DMS153 treated with DMSO at 0.1 percent for 48 hours (cell line): Measurements from ENCODE around the gene NUP214.
"Not testable (repeated sequence)": the region's sequence is repeated elsewhere in the genome, so short reads cannot be mapped to it uniquely, and the experiment has no call there.

Source experiments
- DNase-seq: peaks from one replicate; lab custom pipeline; 2025; ENCODE audit not compliant: unreplicated experiment; lab: John Stamatoyannopoulos, UW

NUP214 gene

DNA sequence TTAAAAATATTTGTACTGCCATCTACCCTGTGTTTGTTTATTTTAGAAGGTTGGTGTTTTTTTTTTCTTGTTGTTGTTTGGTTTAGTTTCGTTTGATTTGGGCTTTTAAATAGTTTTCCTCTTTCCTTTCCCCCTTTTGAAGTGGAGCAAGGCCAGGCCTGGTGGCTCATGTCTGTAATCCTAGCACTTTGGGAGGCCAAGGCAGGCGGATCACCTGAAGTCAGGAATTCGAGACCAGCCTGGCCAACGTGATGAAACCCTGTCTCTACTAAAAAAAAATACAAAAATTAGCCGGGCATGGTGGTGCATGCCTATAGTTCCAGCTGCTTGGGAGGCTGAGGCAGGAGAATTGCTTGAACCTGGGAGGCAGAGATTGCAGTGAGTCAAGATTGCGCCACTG lies 65.6 kb downstream of the NUP214 start:
- not testable (repeated sequence) for DNase-seq

DNA sequence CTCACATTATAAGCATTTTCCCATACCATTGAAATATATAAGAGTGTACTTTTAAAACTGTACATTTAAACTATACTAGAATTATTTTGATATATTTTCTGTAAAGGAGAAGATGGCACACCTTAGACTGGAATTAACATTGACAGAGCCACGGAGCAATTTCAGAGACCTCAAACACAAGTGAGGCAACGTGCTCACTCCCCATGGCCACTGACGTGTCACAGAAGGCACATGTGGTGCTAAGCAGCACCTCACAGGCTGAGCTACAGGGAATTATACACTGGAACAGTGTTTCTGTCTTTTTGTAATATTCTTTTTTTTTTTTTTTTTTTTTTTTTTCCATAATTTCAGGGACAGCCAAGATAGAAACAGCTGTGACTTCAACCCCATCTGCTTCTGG lies 66.5 kb downstream of the NUP214 start:
- no peak for DNase-seq

DNA sequence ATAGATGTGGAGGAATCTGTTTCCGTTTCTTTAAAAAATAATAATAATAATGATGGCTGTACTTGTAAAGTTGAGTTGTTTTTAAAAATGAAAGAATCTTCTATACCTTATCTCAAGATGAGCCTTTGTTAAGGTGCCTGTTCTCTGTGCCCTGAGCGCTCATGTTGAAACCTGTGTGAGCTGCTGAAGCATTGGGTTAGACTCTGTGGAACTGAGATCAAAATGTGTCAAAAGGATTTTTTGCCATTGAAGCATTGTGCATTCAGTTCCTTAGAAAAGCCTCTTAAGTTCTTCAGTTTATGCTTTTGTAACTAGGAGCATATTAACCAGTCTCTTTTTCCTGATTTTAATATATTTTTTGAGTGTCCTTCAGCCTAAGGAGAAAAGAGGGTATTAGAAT lies 67.7 kb downstream of the NUP214 start:
- no peak for DNase-seq

DNA sequence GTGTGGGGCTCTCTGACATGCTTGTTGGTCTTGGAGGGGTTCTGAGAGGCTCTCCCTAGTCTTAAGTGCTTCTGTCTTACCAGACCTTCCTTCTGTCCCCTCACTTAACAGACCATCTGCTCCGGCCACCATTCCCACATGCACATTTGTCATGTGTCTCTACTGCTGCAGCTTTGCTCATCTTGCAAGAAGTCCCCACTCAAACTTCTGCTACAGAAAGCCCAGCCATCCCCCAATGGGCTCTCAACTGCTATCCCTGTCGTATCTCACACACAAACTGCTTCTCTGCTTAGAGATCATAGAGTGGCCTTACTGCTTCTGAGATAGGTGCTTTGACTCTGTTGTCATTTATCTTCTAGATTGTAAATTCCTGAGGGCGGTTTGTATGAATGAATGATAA lies 69.4 kb downstream of the NUP214 start:
- no peak for DNase-seq

DNA sequence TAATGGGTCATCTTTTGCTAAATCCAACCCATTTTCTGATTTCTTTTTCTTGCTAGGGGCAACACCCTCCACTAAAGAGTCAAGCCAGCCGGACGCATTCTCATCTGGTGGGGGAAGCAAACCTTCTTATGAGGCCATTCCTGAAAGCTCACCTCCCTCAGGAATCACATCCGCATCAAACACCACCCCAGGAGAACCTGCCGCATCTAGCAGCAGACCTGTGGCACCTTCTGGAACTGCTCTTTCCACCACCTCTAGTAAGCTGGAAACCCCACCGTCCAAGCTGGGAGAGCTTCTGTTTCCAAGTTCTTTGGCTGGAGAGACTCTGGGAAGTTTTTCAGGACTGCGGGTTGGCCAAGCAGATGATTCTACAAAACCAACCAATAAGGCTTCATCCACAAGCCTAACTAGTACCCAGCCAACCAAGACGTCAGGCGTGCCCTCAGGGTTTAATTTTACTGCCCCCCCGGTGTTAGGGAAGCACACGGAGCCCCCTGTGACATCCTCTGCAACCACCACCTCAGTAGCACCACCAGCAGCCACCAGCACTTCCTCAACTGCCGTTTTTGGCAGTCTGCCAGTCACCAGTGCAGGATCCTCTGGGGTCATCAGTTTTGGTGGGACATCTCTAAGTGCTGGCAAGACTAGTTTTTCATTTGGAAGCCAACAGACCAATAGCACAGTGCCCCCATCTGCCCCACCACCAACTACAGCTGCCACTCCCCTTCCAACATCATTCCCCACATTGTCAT lies 72.0 kb downstream of the NUP214 start:
- no peak for DNase-seq

DNA sequence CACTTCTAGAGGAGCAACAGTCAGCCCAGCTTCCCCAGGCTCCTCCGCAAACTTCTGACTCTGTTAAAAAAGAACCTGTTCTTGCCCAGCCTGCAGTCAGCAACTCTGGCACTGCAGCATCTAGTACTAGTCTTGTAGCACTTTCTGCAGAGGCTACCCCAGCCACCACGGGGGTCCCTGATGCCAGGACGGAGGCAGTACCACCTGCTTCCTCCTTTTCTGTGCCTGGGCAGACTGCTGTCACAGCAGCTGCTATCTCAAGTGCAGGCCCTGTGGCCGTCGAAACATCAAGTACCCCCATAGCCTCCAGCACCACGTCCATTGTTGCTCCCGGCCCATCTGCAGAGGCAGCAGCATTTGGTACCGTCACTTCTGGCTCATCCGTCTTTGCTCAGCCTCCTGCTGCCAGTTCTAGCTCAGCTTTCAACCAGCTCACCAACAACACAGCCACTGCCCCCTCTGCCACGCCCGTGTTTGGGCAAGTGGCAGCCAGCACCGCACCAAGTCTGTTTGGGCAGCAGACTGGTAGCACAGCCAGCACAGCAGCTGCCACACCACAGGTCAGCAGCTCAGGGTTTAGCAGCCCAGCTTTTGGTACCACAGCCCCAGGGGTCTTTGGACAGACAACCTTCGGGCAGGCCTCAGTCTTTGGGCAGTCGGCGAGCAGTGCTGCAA lies 72.8 kb downstream of the NUP214 start:
- DNase-seq, result no peak

DNA sequence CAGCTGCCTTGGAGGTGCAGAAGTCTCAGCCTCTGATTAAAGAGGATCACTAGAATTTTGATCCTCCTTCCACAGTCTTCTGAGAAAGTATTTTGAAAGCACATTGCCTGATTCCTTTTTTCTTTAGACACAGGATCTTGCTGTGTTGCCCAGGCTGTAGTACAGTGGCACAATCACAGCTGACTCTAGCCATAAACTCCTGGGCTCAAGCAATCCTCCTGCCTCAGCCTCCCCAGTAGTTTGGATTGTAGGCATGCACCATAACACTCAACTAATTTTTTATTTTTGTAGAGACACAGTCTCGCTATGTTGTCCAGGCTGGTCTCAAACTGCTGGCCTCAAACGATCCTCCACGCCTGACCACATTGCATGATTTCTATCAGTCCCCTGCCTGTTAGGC lies 76.5 kb downstream of the NUP214 start:
- DNase-seq, result no peak

DNA sequence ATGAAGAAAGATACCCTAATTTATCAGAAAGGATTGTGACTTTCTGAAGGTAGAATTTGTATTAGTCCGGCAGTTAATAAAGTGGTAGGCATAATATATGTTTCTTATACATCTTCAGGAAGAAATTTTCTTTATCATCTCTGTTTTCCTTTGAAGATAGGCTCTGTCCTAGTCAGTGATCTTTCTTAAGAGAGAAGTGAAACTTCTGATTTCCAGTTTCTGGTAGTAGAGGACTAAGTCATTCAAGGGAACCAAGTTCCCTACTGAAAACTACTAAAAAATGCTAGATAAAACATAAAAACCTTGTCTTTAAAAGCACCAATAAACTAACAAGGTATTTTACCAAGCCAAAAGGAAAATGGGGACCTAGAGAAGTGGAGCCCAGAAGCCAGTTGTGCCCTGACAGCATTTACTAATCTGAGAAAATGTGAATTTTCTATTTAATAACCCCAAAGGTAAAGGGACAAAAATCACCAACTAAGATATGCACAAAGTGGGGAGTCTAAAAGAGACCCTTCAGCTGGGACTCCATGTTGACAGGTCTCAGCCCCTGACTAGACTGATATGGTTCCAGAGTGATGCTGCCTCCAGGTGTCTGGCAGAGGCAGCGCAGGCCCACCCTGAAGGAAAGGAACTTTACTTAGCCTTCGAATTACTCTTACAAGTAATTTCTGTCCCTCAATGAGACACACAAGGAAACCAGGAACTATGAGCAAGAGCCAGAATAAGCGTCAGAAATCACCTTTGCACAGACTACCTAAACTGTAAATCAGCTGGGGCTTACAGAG lies 78.2 kb downstream of the NUP214 start:
- no peak for DNase-seq

DNA sequence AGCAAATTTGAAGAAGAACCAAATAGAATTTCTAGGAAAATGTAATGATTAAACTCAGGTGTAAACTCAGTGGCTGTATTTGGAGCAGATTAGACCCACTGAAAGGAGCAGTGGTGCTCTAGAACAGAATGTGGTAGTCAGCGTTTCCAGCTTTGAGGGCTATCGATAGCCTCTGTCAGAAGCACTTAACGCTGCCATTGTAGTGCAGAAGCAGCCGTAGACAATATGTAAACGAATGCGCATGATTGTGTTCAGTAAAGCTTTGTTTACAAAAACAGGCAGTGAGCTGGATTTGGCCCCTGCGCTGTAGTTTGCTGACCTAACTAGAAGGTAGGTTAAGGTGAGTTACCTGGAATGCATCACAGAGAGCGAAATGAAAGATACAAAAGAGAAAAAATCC lies 78.9 kb downstream of the NUP214 start:
- no peak for DNase-seq

DNA sequence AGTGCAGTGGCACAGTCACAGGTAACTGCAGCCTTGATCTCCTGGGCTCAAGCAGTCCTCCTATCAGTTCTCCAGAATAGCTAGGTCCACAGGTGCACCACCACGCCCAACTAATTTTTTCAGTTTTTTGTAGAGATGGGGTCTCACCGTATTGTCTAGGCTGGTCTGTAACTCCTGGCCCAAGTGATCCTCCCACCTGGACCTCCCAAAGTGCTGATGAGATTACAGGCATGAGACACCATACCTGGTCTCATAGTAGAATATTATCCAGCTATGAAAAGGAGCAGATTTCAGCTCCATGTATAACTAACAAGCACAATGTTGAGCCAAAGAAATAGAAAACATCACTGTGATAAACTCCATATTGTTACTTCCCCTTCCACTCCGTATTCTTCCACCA lies 81.1 kb downstream of the NUP214 start:
- no peak for DNase-seq

DNA sequence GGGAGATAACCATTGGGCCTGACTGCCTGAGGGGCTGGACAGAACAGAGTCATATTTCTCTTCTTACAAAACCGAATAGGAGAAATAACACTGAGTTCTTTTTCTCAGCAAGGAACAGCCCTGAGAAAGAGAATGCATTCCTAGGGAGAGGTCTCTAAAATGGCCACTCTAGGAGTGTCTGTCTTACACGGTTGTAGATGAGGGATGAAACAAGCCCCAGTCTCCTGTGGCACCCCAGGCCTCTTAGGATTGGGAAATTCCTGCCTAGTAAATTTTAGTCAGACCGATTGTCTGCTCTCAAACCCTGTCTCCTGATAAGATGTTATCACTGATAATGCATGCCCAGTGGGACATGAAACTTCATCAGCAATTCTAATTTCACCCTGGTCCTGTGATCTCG lies 86.5 kb downstream of the NUP214 start:
- not testable (repeated sequence) for DNase-seq

DNA sequence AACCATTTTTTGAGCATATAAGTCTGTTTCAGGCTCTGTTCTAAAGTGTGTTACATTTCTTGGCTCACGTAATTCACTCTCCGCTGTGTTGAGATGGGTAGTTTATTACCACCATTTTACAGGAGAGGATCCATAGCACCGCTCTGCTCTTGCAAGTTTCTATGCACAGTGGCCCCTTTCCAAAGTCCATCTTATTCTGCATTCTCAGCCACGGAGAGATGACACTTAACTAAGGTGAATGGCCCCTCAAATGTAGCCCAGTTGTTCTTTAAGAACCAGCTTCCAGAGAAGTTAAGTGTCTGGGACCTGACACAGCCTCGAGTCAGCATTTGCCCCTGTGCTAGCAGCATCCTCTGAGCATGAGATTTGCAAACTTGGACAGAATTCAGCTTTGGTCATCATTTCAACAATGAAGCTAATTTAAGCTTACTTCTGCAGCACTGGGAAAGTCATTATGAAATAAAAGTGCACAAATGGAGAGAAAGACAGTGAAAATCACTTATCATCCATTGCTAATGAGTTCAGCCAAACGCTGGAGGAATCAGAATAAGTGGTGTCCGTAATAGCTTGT lies 89.0 kb downstream of the NUP214 start:
- no peak for DNase-seq

DNA sequence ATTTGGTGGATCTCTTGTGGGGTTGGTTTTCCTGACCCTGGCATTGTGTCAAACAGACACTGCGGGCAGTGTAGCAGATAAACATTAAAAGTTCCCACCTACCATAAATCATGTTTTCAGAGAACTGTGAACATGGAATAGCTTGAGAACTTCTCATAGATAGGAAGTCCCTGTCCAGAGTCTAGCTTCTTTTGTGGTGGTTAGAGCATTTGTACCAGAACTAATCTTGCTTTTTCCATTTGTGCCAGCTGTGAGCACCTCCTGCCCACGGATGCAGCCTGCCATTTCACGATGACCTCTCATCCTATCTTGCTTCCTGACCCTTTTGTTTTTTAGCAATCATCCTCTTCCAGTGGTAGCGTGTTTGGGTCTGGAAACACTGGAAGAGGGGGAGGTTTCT lies 89.5 kb downstream of the NUP214 start:
- DNase-seq, result no peak

DNA sequence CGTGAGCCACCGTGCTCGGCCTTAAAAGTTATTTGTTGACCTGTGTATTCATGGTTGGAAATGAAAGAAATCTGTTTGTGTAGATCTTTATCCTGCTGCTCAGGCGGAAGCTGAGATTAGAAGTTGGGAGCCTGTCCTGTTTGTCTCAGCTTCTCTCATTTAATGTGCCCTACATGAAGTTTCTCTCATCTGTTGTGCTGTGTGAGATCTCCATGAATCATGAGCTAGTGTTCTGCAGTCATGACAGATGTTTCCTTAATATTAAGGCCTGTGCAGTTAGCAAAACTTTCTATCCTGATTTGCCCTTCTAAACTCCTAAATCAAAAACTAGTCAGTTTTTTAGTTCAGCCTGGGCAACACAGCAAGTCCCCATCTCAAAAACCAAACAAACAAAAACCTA lies 91.4 kb downstream of the NUP214 start:
- DNase-seq, result no peak

DNA sequence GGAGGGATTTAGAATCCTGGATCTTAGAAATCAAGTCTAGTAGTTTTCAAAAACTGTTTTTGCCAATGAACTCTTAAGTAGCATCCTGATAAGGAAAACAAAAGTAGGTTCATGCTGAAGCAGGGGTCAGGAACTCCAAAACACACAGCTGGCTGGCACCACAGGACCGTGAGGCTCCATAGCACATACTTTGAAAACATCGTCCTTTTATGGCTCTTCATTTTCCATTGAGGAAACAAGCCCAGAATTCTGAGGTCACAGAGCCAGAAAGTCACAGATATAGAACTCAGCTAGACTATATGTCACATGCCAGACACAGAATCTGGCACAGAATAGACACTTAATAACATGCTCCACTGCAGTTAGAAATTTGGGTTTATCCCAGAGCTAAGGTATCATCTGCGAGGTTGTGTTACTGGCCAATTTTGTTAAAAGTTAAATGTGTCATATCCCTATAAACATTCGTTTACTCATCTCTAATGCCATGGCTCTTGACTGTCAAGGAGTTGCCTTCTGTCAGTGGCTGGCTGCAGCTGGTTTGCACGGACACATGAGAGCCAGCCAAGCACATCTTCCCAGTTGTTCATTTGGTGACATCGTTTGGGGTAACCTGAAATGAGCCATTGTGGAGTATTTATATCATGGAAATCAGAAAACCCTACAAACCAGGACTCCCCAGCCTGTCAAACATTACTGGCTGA lies 92.1 kb downstream of the NUP214 start:
- DNase-seq, result no peak

DNA sequence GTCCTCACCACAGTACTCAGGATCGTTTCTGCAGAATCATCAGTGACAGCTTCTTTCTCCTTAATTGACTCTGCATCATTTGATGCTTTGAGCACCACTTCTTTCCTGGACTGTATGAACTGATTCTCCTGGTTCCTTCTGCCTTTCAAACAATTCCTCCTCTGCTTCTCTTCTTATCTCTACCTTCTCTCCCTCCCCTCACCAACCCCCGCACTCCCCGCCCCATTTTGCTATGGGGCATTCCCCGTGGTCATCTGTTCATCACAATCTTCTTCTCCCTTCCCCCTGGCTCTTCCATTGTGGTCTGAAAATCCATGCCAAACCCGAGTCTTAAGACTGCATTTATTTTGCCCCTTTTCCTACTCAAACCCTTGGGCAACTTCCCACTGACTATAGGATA lies 93.0 kb downstream of the NUP214 start:
- DNase-seq, result no peak

DNA sequence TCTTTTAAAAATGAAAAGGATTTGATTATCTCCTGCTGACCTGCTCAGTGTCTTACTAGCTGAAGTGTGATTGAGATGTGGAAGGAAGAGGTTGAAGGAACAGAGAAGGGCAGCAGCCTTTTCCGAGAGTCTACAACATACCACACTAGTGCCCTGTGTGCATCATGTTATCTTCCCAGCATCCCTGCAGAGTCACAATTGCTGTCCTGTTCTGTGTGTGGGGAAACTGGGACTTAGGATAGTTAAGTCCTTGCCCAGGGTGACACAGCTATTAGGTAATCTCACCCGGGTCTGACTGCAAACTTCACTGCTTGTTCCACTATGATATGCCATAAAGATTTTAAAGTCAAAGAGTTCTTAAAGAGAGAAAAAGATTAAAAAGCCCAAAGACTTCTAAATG lies 95.1 kb downstream of the NUP214 start:
- no peak for DNase-seq

DNA sequence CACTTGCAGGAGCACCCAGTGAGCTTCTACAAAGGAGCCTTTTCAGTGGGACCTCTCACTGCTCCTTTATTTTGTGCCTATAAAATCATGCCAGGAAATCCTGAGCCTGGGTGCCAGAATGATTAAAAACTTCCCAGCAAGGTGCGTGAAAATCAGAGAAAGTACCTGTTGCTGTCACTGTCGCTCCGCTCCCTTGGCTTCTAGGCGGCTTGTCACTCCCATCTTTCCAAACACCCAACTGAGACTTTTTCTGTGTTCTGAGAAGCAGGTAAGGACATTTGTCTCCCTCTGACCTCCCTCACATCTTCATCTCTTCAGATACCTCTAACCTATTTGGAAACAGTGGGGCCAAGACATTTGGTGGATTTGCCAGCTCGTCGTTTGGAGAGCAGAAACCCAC lies 97.1 kb downstream of the NUP214 start:
- DNase-seq, result no peak

DNA sequence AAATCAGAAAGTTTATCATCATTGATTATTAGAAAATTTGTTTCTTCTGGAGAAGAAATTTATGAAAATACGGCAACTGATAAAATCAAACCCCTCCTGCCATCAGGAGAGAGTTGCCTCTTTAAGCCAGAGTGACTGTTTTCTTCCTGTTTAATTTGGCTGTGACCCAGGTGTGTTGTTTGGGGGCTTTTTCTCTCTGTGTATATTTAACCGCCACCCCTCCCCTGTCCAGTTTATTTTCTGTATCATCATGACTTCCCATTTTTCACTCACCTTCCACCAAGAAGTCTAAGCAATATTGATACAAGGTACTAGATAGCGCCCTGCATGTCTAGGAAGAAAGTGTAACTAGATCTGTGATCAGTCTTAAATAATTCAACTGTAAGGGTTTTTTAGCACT lies 100.8 kb downstream of the NUP214 start:
- DNase-seq, result no peak

DNA sequence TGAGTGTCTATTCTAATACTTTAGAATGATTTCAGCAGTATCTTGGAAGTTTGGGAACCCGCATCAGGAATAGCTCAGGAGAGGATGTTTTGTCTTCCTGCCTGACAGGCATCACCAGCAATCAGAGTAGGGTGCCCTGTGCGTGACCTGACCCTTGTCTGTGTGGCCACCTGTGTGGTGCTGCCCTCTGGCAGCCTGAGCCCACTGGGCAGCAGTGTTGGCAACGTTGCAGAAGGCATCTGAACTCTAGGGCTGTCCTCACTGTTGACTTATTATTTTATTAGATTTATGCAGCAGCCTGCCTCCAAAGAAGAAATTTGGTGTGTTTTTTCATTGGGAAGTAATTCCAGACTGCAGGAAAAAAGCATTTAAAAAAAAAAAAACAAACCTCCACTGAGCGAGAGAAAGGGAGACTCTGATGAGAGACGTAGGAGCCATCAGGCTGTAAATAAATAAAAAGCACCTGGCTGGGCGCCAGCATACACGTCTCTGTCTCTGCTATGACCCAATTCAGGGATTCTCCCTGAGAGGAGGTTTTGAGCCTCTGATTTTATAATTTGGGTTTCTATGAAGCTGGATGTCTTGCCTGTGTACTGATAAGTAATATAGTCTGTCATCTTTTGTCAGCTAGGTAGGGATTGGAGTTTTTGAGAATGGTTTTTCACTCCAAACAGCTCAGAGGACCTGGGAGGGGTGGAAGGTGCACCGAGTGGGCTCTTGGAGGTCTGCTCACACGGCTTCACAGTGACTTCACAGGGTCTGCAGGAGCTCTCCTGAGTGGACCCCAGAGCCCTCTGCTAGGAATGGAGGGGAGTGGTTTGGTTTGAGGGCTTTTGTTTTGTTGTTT lies 101.9 kb downstream of the NUP214 start:
- DNase-seq, result peak; percentile 12
